SK-N-SH treated with all-trans-retinoic acid at 6 μM for 48 hours (cell line): ENCODE measurements around the gene TMEM114.

Experiments used
- ATAC-seq: fragments of 200-7000 bp; cut with Tn5 transposase; 3 replicates; pipeline ENCODE4 v1.9.1; 2020; ENCODE audit warnings: mild to moderate bottlenecking, moderate library complexity
- ARNTL ChIP-seq: fragments of 450-650 bp; formaldehyde crosslinking; IDR thresholded peaks from 2 replicates; pipeline ENCODE4 v1.5.0; 2020; ENCODE audit warnings: low read depth, mild to moderate bottlenecking, moderate library complexity, borderline replicate concordance
- CREB5 ChIP-seq: fragments of 250-450 bp; sonication (Bioruptor Pico); IDR thresholded peaks from 2 replicates; pipeline ENCODE4 v1.5.1; 2020; ENCODE audit warnings: low read depth, mild to moderate bottlenecking, moderate library complexity
- CSDC2 ChIP-seq: fragments of 250-450 bp; sonication (Bioruptor Pico); IDR thresholded peaks from 2 replicates; pipeline ENCODE4 v1.5.0; 2020; ENCODE audit warnings: mild to moderate bottlenecking, moderate library complexity
- CSRNP3 ChIP-seq: fragments of 250-450 bp; sonication (Bioruptor Pico); IDR thresholded peaks from 2 replicates; pipeline ENCODE4 v1.5.1; 2021; ENCODE audit warnings: mild to moderate bottlenecking, moderate library complexity
- ESRRG ChIP-seq: fragments of 250-450 bp; sonication (Bioruptor Pico); IDR thresholded peaks from 2 replicates; pipeline ENCODE4 v1.6.1; 2021; ENCODE audit warnings: mild to moderate bottlenecking
- GLIS3 ChIP-seq: fragments of 250-450 bp; sonication (Bioruptor Pico); IDR thresholded peaks from 2 replicates; pipeline ENCODE4 v1.5.0; 2020; ENCODE audit warnings: mild to moderate bottlenecking, moderate library complexity
- ISL1 ChIP-seq: fragments of 250-450 bp; sonication (Bioruptor Pico); IDR thresholded peaks from 2 replicates; pipeline ENCODE4 v2.1.2; 2022; ENCODE audit warnings: mild to moderate bottlenecking, moderate library complexity
- OSR1 ChIP-seq: fragments of 250-450 bp; sonication (Bioruptor Pico); IDR thresholded peaks from 2 replicates; pipeline ENCODE4 v1.8.0; 2022; ENCODE audit warnings: moderate library complexity, mild to moderate bottlenecking, inconsistent platforms
- PATZ1 ChIP-seq: fragments of 250-450 bp; sonication (Bioruptor Pico); IDR thresholded peaks from 2 replicates; pipeline ENCODE4 v1.8.0; 2020; ENCODE audit warnings: mild to moderate bottlenecking, moderate library complexity, borderline replicate concordance
- POU6F1 ChIP-seq: fragments of 250-450 bp; sonication (Bioruptor Pico); IDR thresholded peaks from 2 replicates; pipeline ENCODE4 v1.8.0; 2021; ENCODE audit warnings: low read depth, mild to moderate bottlenecking, moderate library complexity, borderline replicate concordance
- PPARA ChIP-seq: fragments of 250-450 bp; sonication (Bioruptor Pico); IDR thresholded peaks from 2 replicates; pipeline ENCODE4 v1.5.0; 2020; ENCODE audit warnings: mild to moderate bottlenecking, borderline replicate concordance
- RARB ChIP-seq: fragments of 250-450 bp; sonication (Bioruptor Pico); IDR thresholded peaks from 2 replicates; pipeline ENCODE4 v1.8.0; 2021; ENCODE audit warnings: mild to moderate bottlenecking, moderate library complexity
- SNAI2 ChIP-seq: fragments of 250-450 bp; sonication (Bioruptor Pico); IDR thresholded peaks from 2 replicates; pipeline ENCODE4 v1.5.0; 2020; ENCODE audit warnings: mild to moderate bottlenecking, moderate library complexity
- TCF4 ChIP-seq: fragments of 250-450 bp; sonication (Bioruptor Pico); IDR thresholded peaks from 2 replicates; pipeline ENCODE4 v1.8.0; 2021; ENCODE audit warnings: mild to moderate bottlenecking, moderate library complexity, borderline replicate concordance
- TOX ChIP-seq: fragments of 250-450 bp; sonication (Bioruptor Pico); IDR thresholded peaks from 2 replicates; pipeline ENCODE4 v1.8.0; 2021; ENCODE audit warnings: mild to moderate bottlenecking, moderate library complexity, borderline replicate concordance
- TSHZ2 ChIP-seq: fragments of 250-450 bp; sonication (Bioruptor Pico); IDR thresholded peaks from 2 replicates; pipeline ENCODE4 v1.5.0; 2020; ENCODE audit warnings: mild to moderate bottlenecking, moderate library complexity
- ZC3H10 ChIP-seq: fragments of 250-450 bp; sonication (Bioruptor Pico); IDR thresholded peaks from 2 replicates; pipeline ENCODE4 v1.5.1; 2021; ENCODE audit warnings: mild to moderate bottlenecking, moderate library complexity
- ZFP3 ChIP-seq: fragments of 250-450 bp; sonication (Bioruptor Pico); IDR thresholded peaks from 2 replicates; pipeline ENCODE4 v1.5.0; 2020; ENCODE audit warnings: mild to moderate bottlenecking, moderate library complexity
- ZFP30 ChIP-seq: fragments of 450-650 bp; formaldehyde crosslinking; IDR thresholded peaks from 2 replicates; pipeline ENCODE4 v1.5.0; 2022; ENCODE audit warnings: mild to moderate bottlenecking, moderate library complexity
- ZNF565 ChIP-seq: fragments of 450-650 bp; formaldehyde crosslinking; conservative IDR thresholded peaks from 2 replicates; pipeline ENCODE4 v1.5.0; 2020; ENCODE audit warnings: low read depth, mild to moderate bottlenecking, moderate library complexity
- ZNF70 ChIP-seq: fragments of 450-650 bp; formaldehyde crosslinking; IDR thresholded peaks from 2 replicates; pipeline ENCODE4 v1.5.0; 2020; ENCODE audit warnings: mild to moderate bottlenecking, moderate library complexity
- ZNF8 ChIP-seq: fragments of 450-650 bp; formaldehyde crosslinking; IDR thresholded peaks from 2 replicates; pipeline ENCODE4 v1.5.0; 2020; ENCODE audit warnings: mild to moderate bottlenecking, moderate library complexity

The TMEM114 gene

GRCh38 chr16:8631373-8631772 is 41.1 kb upstream of the TMEM114 start (continued):
- no peak for TF ChIP-seq CSDC2 (CRISPR knock-in tag)
- TF ChIP-seq TCF4, result no peak
- no peak for TF ChIP-seq GLIS3
- no peak for TF ChIP-seq POU6F1
- no peak for TF ChIP-seq ESRRG (CRISPR knock-in tag)

- TF ChIP-seq ZNF70 (no peak), ZFP3 (no peak), POU6F1 (no peak), RARB (CRISPR knock-in tag) (no peak), ZNF565 (CRISPR knock-in tag) (no peak), TOX (CRISPR knock-in tag) (no peak), GLIS3 (no peak), ZFP30 (no peak), PPARA (no peak), CREB5 (no peak), ZNF8 (CRISPR knock-in tag) (no peak), ARNTL (CRISPR knock-in tag) (no peak), CSRNP3 (CRISPR knock-in tag) (no peak), OSR1 (CRISPR knock-in tag) (no peak), SNAI2 (CRISPR knock-in tag) (no peak), TSHZ2 (CRISPR knock-in tag) (no peak)
Measured at GRCh38 chr16:8630255-8630953, 40.1 kb upstream of the TMEM114 start.

GRCh38 chr16:8628981-8629725 is 38.8 kb upstream of the TMEM114 start:
- no peak for ATAC-seq
- no peak for TF ChIP-seq PATZ1 (CRISPR knock-in tag)
- no peak for TF ChIP-seq CREB5
- TF ChIP-seq TOX (CRISPR knock-in tag), result no peak
- no peak for TF ChIP-seq ARNTL (CRISPR knock-in tag)
- no peak for TF ChIP-seq GLIS3
- TF ChIP-seq ZNF8 (CRISPR knock-in tag), result no peak
- no peak for TF ChIP-seq ISL1 (CRISPR knock-in tag)
- TF ChIP-seq ZC3H10 (CRISPR knock-in tag), result no peak
- TF ChIP-seq PPARA, result no peak
- no peak for TF ChIP-seq POU6F1
- no peak for TF ChIP-seq TCF4
- no peak for TF ChIP-seq SNAI2 (CRISPR knock-in tag)

More at GRCh38 chr16:8630255-8630953, 40.1 kb upstream of the TMEM114 start:
- no peak for ATAC-seq
